DLD1 (cell line): Measurements from ENCODE around the gene SPACDR.
"Not testable (repeated sequence)": the region's sequence is repeated elsewhere in the genome, so short reads cannot be mapped to it uniquely, and the experiment has no call there.

Source experiments
- in situ Hi-C: cut with HindIII; loops from 2 replicates; pipeline ENCODE4 v1.10.0; 2017; ENCODE audit warnings: low sequenced_read_pairs

SPACDR gene, protein sequence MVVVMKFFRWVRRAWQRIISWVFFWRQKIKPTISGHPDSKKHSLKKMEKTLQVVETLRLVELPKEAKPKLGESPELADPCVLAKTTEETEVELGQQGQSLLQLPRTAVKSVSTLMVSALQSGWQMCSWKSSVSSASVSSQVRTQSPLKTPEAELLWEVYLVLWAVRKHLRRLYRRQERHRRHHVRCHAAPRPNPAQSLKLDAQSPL

DNA sequence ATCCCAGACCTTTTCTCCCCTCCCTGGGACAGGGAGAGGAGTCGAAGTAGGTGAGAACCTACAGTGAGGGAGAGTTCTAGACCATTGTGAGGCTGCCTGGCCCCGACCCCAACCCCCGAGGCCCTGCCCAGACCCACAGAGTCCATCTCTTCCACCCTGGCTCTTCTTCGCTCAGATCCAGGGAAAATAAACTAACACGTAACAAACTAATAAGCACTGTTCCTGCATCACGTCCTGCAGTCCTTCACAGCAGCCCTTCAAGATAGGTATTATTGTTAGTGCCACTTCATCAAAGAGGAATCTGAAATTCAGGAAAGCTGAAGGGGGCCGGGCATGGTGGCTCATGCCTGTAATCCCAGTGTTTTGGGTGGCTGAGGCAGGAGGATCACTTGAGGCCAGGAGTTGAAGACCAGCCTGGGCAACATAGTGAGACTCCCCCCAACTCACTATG lies at the start of gene SPACDR:
SPACDR (minus strand) TSS at position 51 of the 451 bp plus-strand sequence. CDS start 235 bp downstream, outside the sequence.
- in situ Hi-C loops: no loop called here

DNA sequence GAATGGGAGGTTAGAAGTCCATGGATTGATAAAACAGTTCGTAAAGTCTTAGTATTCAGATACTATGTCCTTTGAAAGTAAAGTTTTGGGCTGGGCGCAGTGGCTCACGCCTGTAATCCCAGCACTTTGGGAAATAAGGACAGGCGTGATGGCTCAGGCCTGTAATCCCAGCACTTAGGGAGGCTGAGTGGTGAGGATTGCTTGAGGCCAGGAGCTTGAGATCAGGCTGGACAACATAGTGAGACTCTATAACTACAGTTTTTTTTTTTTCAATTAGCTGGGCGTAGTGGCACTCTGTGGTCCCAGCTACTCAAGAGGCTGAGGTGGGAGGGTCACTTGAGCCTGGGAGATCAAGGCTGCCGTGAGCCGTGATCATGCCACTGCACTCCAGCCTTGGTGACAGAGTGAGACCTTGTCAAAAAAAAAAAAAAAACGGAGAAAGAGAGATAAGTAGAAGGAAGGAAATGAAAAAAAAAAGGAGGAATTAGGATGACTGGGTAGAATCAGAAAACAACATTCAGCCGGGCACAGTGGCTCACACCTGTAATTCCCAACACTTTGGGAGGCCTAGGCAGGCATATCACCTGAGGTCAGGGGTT lies 49.3 kb upstream of the SPACDR start:
- in situ Hi-C loops: no loop called here

DNA sequence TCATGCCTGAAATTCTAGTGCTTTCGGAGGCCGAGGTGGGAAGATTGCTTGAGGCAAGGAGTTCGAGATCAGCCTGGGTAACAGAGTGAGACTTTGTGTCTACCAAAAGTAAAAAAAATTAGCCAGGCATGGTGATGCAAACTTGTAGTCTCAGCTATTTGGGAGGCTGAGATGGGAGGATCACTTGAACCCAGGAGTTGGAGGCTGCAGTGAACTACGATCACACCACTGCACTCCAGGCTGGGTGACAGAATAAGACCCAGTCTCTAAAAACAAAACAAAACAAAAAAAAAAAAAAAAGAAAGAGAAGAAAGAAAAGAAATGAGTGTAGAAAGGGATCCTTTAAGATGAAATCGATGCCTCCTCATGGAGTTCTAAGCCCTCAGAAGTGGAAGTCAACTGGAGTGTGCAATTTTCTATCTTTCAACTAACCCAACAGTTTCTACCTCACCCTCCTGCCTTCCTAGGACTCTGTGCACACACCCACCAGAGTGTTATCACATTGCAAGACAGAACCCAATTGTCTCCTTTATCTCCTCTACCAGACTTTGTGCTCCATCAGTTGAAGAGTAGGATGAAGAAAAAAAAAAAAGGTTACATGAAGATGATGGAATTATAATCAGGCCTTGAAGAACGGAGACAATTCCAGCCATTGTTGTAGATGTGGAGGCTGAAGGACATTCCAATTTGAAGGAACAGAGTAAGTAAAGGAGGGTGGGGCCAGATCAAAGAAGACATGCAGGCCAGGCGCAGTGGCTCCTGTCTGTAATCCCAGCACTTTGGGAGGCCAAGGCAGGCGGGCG lies 46.6 kb upstream of the SPACDR start:
- in situ Hi-C loops: no loop called here

DNA sequence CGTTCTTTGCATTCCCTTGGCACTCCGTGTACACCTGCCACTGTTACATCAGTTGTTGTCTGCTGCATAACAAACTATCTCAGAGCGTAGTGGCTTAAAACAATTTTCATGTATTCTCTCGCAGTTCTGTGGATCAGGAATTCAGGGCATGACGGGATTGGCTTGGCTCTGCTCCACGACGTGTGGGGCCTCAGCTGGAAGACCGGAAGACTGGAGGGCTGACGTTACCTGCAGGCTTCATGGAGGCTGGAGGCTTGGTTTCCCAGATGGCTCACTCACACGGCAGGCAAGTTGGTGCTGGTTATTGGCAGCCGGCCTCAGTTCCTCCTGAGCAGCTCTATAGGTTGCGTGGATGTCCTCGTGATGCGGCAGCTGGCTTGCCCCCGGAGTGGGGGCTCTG lies 45.2 kb upstream of the SPACDR start:
- in situ Hi-C loops: no loop called here

DNA sequence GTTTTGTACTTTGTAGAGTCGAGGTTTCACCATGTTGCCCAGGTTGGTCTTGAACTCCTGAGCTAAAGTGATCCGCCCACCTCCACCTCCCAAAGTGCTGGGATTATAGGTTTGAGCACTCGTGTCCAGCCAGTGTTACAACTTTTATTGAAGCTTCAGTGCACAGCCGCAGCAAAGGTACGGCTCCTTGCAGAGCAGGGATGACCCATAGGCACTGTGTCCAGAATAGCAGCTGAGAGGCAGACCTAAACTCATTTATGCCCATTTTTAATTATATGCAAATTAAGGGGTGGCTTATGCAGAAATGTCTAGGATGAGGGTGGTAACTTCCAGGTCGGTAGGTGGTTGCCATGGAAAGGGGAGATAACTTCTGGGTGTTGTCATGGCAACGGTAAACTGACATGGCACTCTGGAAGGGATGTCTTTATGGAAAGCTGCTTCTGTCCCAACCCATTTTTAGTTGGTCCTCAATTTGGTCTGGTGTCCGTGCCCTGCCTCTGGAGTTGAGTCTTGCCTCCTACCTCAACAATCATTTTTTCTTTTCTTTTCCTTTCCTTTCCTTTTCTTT lies 42.4 kb upstream of the SPACDR start:
- in situ Hi-C loops: no loop called here

DNA sequence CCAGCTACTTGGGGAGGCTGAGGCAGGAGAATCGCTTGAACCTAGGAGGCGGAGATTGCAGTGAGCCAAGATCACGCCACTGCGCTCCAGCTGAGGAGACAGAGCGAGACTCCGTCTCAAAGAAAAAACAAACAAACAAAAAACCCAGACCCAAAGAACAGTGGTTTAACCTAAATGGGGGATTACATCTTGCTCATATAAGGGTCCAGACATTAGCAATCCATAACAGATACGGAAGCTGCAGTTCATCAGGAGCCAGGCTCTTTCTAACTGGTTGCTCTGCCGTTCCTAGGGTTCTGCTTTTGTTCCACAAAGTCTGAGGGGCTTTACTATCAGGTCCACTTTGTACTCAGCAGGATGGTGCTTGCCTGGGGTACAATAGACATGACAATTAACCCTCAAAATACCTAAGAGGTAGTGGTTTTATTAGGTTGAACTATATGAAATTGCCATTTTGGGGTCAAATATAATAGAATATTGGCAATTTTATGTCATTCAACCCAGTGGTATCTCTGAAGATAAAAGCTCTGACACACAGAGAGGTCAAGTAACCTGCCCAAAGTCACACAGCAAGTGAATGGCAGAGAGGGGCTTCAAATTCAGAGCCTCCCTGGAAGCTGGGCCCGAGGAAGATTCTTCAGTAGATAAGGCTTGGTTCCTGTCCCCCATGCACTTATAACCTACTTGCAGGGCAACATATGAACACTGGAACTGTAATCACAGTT lies 41.0 kb upstream of the SPACDR start:
- in situ Hi-C loops: no loop called here

DNA sequence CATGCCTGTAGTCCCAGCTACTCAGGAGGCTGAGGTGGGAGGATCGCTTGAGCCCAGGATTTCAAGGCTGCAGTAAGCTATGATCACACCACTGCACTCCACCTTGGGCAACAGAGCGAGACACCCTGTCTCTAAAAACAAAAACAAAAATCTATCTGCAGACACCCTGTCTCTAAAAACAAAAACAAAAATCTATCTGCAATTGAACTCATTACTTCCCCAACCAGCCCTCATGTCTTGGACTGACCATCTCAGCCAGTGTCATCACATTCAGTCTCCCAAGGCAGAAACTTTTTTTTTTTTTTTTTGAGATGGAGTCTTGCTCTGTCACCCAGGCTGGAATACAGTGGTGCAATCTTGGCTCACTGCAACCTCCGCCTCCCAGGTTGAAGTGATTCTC lies 40.0 kb upstream of the SPACDR start:
- in situ Hi-C loops: not testable (repeated sequence)

DNA sequence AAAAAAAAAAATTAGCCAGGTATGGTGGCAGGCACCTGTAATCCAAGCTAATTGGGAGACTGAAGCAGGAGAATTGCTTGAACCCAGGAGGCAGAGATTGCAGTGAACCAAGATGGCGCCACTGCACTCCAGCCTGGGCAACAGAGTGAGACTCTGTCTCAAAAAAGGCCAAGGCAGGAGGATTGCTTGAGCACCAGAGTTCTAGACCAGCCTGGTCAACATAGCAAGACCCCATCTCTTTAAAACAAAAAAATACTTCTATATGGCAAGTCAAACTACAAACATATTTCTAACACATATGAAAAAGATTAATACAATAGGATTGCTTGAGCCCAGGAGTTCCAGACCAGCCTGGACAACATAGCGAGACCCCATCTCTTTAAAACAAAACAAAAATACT lies 36.7 kb upstream of the SPACDR start:
- in situ Hi-C loops: not testable (repeated sequence)

DNA sequence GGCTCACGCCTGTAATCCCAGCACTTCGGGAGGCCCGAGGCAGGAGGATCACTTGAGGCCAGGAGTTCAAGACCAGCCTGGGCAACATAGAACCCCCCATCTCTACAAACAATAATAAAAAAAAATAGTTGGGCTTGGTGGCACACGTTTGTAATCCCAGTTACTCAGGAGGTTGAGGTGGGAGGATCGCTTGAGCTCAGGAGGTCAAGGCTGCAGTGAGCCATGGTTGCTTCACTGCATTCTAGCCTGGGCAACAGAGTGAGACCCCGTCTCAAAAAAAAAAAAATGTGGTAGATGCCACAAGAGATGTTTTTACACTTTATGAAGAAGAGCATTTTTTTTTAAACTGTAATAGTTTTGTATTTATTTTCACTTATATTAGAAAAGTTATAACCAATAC lies 32.4 kb upstream of the SPACDR start:
- in situ Hi-C loops: no loop called here

DNA sequence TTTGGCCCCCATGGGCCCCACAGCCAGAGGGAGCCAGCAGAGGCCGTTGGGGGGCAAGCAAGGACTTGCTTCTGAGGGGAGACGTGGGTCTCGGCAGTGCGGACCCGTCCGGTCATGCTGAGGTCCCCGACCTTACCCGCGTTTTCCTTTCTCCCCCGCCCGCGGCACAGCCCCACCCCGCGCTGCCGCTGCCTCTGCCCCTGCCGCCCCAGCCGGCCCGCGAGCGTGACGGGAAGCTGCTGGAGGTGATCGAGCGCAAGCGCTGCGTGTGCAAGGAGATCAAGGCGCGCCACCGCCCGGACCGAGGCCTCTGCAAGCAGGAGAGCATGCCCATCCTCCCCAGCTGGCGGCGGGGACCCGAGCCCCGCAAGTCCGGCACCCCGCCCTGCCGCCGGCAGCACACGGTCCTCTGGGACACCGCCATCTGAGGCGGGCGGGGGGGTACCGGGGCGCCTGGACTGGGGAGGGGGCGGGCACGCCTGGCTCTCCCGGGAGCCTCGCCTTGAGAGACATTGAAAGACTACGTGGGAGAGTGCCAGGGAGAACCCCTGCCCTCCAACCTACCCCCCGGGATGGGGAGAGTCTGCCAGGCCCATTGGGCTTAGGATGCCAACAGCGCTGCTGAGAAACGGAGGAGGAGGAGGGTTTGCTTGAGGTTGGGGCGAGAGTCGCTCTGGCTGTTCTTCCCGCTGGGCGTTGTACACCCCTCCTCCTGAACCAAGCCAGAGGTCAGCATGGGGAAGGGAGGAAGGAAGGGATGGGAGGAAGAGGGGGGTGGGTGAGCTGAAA lies 29.6 kb upstream of the SPACDR start:
- in situ Hi-C loops: no loop called here

DNA sequence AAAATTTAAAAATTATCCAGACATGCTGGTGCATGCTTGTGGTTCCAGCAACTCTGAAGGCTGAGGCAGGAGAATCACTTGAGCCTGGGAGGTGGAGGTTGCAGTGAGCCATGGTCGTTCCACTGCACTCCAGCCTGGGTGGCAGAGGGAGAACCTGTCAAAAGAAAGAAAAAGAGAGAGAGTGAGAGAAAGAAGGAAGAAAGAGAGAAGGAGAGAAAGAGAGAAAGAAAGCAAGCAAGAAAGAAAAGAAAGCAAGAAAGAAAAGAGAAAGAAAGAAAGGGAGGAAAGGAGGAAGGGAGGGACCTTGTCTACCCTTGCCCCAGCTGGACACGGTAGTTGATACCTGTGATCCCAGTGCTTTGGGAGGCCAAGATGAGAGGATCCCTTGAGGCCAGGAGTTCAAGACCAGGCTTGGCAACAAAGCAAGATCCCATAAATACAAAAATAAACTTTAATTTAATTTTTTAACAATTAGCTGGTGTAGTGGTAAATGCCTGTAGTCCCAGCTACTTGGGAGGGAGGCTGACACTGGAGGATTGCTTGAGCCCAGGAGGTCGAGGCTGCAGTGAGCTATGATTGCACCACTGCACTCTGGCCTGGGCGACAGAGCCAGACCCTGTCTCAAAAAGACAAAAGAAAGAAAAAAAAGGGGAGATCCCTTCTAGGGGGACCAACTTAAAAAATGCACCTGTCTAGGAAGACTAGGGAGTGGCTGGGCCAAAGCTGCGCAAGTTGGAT lies 28.8 kb upstream of the SPACDR start:
- in situ Hi-C loops: no loop called here

DNA sequence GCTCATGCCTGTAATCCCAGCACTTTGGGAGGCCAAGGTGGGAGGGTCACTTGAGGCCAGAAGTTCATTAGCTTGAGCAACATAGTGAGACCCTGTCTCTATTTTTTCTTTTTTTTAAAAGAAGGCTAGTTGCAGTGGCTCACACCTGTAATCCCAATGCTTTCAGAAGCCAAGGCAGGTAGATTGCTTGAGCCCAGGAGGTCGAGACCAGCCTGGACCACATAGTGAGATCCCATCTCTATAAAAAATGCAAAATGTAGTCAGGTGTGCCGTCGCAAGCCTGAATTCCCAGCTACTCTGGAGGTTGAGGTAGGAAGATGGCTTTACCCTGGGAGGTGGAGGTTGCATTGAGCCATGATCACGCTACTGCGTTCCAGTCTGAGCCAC lies 27.1 kb upstream of the SPACDR start:
- in situ Hi-C loops: no loop called here

DNA sequence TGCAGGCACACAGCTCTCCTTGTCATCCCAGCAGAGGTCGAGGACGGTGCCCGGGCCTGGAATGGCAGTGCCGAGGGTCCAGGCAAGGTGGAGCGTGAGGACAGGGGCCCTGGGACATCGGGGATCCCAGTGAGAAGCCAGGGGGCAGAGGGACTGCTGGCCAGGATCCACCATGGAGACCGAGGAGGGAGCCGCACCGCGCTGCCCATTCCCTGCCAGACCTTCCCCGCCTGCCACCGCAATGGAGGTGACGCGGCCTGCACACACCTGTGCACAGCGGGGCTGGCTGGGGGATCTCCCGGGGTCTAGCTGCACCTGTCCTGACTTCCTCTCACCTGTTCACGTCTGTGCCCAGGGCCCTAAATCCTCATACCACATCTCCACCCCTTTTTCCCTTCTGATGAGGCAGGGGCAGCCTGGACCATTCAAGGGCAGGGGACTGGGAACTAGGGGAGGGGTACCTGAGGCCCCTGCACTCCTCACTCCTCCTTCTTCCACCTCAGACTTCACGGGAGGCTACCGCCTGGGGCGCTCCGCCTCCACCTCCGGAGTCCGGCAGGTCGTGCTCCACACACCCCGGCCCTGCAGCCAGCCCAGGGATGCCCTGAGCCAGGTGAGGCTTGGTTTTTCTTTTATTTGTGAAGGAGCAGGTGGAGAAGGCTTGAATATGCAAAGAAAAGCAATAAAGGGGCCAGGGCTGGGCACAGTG lies 26.6 kb upstream of the SPACDR start:
- in situ Hi-C loops: no loop called here

DNA sequence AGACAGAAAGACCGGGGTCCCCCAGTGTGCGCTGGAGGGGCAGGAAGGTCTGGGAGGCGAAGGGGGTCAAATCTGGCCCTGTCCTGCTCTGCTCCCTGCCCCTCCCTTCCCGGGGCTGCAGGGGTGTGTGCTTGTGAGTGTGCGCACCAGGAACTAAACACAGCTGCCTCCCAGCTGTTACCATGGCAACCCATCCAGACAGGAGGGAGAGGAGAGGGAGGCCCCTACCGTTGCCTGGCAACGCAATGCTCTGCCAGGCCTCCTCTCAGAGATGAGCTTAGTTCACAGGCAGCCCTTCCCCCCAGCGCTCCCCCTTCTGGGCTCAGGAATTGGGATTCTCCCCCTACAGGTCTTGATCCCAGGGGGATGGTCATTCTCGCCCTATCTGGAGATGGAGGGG lies 25.8 kb upstream of the SPACDR start:
- in situ Hi-C loops: no loop called here

DNA sequence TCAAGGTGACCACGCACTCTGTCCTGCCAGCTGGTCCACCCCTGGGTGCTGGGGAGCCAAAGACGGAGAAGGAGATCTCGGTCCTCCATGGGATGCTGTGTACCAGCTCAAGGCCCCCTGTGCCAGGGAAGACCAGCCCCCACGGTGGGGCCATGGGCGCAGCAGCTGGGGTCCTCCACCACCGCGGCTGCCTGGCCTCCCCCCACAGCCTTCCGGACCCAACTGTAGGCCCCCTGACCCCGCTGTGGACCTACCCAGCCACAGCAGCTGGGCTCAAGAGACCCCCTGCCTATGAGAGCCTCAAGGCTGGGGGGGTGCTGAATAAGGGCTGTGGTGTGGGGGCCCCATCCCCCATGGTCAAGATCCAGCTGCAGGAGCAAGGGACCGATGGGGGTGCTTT lies 25.1 kb upstream of the SPACDR start:
- in situ Hi-C loops: no loop called here

DNA sequence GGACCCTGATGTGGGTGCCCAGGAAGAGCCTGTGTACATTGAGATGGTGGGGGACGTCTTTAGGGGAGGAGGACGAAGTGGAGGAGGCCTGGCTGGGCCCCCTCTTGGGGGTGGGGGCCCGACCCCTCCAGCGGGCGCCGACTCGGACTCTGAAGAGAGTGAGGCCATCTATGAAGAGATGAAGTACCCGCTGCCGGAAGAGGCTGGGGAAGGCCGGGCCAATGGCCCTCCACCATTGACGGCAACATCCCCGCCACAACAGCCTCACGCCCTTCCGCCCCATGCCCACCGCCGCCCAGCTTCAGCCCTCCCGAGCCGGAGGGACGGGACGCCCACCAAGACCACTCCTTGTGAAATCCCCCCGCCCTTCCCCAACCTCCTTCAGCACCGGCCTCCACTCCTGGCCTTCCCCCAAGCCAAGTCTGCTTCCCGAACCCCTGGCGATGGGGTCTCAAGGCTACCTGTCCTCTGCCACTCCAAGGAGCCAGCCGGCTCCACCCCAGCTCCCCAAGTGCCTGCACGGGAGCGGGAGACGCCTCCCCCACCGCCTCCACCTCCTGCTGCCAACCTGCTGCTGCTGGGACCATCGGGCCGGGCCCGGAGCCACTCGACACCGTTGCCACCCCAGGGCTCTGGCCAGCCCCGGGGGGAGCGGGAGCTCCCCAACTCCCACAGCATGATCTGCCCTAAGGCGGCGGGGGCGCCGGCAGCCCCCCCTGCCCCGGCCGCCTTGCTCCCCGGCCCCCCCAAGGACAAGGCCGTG lies 24.5 kb upstream of the SPACDR start:
- in situ Hi-C loops: no loop called here

DNA sequence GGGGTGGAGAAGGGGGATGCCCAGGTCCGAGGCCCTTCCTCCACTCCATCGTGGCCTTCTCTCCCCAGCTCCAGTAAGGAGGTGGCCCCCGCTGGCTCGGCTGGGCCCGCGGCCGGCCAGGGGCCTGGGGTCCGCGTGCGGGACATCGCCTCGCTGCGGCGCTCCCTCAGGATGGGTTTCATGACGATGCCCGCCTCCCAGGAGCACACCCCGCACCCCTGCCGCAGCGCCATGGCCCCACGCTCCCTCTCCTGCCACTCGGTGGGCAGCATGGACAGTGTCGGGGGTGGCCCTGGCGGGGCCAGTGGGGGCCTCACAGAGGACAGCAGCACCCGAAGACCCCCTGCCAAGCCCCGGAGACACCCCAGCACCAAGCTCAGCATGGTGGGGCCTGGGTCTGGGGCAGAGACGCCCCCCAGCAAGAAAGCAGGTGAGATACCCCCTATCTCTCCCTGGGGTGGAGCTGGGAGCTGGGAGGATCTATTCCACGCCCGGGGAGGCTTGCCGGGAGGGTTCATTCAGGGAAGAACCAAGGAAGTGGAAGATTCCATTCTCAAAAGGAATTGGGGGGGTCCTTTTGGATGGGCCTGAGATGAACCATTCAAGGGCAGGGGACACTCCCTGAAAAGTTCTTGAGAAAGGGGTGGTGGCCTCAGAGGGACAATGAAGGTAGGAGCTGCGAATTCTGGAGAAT lies 22.8 kb upstream of the SPACDR start:
- in situ Hi-C loops: no loop called here
